Measurements from ENCODE around the gene GABRG1.

DNA sequence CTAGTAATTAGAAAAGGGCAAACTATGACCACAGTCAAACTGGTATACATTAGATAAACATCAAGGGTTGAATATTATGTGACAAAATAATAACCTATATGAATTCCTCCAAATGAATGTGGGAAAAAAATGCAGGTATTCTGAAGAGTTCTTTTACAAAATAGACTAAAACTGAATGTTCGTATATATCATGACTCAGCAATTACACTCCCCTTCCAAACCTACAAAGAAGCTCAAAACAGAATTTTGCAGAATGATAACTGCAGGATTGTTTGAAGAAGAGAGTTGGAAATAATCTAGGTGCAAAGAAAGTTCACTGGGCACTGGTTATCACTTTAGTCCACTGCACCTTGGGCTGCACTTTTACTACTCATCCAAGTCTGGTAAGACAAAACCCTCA lies 134.1 kb downstream of the GABRG1 start:
- TF ChIP-seq, protein P1, sequence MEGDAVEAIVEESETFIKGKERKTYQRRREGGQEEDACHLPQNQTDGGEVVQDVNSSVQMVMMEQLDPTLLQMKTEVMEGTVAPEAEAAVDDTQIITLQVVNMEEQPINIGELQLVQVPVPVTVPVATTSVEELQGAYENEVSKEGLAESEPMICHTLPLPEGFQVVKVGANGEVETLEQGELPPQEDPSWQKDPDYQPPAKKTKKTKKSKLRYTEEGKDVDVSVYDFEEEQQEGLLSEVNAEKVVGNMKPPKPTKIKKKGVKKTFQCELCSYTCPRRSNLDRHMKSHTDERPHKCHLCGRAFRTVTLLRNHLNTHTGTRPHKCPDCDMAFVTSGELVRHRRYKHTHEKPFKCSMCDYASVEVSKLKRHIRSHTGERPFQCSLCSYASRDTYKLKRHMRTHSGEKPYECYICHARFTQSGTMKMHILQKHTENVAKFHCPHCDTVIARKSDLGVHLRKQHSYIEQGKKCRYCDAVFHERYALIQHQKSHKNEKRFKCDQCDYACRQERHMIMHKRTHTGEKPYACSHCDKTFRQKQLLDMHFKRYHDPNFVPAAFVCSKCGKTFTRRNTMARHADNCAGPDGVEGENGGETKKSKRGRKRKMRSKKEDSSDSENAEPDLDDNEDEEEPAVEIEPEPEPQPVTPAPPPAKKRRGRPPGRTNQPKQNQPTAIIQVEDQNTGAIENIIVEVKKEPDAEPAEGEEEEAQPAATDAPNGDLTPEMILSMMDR (IDR thresholded peaks at IDR 0.05; ENCODE audit: insufficient read depth, low read depth, low read length), result no peak
- no peak for TF ChIP-seq EZH2 (IDR thresholded peaks at IDR 0.05; ENCODE audit: insufficient read depth, low read length)
